NCI-H146 (cell line): ENCODE data around the gene XKR8.

Experiments
- DNase-seq: peaks from one replicate; lab custom pipeline; 2025; lab: John Stamatoyannopoulos, UW

XKR8 gene, protein sequence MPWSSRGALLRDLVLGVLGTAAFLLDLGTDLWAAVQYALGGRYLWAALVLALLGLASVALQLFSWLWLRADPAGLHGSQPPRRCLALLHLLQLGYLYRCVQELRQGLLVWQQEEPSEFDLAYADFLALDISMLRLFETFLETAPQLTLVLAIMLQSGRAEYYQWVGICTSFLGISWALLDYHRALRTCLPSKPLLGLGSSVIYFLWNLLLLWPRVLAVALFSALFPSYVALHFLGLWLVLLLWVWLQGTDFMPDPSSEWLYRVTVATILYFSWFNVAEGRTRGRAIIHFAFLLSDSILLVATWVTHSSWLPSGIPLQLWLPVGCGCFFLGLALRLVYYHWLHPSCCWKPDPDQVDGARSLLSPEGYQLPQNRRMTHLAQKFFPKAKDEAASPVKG

GRCh38 chr1:27959792-27960603 is at the start of gene XKR8:
TSS of gene XKR8 (plus strand) at chr1:27959973. CDS start at chr1:27960070, 97 bp downstream.
- DNase-seq = peak; percentile 81

- no peak for DNase-seq
These were observed 47.3 kb upstream of the XKR8 start for GRCh38 chr1:27912429-27912828.

DNA sequence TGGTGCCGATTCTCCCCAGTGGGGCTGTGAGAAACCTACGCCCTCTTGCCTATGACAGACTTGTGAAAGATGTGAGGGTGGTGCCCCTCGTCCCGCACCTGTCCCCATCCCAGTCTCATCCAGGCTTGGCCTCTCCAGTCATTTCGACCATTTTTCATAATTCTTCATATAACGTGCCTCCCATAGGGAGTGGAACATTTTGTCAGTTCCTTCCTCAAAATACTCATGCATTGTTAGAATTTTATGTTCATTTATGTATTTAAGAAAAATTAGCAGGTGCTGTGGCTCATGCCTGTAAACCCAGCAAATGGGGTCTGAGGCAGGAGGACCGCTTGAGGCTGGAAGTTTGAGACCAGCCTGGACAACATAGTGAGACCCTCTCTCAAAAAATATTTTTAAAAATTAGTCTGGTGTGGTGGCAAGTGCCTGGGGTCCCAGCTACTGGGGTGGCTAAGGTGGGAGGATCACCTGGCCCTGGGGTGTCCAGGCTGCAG is 44.6 kb upstream of the XKR8 start:
- no peak for DNase-seq

GRCh38 chr1:27922272-27922671 is 37.5 kb upstream of the XKR8 start:
- no peak for DNase-seq

DNA sequence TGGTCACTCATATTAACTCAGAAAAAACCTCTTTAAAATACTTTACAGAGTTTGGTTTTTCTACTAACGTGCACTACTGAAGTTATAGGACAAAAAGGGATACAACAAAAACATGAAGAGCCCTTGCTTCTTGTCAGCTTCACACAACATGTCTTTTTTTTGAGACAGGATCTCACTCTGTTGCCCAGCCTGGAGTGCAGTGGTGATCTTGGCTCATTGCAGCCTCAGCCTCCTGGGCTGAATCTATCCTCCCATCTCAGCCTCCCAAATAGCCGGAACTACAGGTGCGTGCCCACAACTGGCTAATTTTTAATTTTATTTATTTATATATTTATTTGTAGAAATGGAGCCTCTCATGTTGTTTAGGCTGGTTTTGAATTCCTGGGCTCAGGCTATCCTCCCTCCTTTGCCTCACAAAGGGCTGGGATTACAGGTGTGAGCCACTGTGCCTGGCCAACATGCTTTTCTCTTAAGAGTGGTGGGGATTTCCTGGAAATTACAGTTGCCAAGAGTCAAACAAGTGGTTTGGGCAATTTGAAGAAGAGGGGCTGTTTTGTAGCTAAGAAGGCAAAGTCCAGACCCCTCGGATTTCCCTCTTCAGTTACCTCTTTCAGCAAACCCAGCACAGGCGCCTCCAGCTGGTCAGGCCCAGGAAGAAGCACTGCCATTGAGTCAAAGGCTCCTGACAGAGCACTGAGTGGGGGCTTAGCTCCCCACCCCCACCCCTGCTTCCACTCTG is 31.4 kb upstream of the XKR8 start:
- DNase-seq = no peak

GRCh38 chr1:27931184-27931583 is 28.6 kb upstream of the XKR8 start:
- no peak for DNase-seq

- no peak for DNase-seq
These were observed 28.0 kb upstream of the XKR8 start for GRCh38 chr1:27931759-27932158.

GRCh38 chr1:27934818-27935549 is 24.8 kb upstream of the XKR8 start, which contains the start of gene SMPDL3B:
TSS of gene SMPDL3B (plus strand) at chr1:27935000. CDS start at chr1:27935184, 184 bp downstream.
- peak; percentile 65 for DNase-seq

DNA sequence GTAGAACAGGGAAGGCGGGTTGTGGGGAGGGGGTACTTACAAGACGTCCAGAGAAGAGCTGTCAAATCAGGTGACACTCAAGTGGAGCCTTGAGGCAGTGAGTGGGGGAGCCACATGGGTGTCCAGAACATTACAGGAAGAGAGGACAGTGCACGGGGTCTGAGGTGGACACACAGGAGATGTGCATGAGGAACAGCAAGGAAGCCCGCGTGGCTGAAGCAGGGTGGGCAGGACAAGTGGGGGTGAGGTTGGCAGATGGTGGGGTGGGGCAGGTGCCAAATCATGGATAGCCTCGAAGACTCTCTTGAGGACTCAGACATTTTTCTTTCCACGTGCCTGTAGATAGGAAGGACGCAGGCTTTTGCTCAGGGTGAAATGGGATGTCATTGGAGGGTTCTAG is 24.1 kb upstream of the XKR8 start:
- no peak for DNase-seq

GRCh38 chr1:27936370-27936769 is 23.4 kb upstream of the XKR8 start:
- DNase-seq = no peak

- no peak for DNase-seq
These were observed 22.3 kb upstream of the XKR8 start for GRCh38 chr1:27937524-27937836.

DNA sequence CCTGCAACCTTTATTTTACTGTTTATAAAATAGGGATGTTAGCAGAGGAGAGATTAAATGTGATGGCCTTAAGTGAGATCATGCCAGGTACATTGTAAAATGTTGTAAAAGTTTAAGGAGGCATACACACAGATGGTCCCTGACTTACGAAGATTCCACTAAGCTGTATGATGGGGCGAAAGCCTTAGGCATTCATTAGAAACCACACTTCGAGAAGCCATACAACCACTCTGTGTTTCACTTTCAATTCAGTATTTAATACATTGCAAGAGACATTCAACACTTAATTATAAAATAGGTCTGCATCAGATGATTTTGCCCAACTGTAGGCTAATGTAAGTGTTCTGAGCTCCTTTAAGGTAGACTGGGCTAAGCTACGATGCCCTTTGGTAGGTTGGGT is 21.3 kb upstream of the XKR8 start:
- no peak for DNase-seq

DNA sequence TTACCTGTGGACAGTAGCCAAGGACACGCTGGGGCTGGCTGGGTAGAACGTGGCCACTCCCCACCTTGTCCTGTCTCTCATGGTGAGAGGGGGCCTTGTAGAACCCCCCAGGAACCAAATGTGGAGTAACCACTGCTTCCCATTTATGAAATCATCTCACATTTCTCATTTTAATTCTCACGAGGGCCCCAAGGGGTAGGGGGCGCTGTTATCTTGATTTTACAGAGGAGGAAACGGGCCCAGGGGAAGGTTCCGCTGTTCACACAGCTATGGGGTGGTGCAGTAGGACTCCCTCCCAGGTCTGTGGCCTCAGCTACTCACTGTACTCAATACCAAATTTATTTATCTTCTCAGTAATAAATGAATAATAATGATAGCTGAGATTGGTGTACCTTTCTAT is 19.5 kb upstream of the XKR8 start:
- peak; percentile 5 for DNase-seq

- no peak for DNase-seq
These were observed 18.8 kb upstream of the XKR8 start for GRCh38 chr1:27940870-27941560.

- DNase-seq = no peak
These were observed 17.9 kb upstream of the XKR8 start for GRCh38 chr1:27941671-27942540.

DNA sequence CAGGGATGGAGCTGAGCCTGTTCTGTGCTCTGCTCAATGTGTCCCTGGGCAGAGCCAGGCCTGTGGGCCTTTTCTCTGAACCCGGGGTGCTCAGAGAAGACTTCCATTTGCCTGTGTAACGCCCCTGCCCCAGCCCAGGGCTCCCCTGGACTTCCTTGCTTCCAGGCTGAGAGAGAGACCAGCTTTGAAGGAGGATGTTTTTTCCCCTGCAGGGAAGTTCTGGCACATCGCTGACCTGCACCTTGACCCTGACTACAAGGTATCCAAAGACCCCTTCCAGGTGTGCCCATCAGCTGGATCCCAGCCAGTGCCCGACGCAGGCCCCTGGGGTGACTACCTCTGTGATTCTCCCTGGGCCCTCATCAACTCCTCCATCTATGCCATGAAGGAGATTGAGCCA is 14.8 kb upstream of the XKR8 start:
- no peak for DNase-seq

DNA sequence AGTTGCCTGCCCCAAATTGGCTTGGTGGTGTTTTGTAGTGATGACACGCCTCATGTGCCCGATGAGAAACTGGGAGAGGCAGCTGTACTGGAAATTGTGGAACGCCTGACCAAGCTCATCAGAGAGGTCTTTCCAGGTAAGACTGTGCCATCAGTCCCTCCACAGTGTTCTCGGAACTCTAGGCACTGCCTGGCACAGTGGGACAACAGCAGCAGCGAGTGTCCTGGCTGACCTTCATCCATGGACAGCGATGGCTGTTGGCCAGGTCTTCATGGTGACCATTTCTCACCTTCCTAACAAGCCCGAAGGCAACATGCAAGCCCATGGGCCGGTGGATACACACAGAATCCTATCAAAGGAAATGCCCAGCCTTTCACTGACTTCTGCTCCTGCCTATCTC is 10.7 kb upstream of the XKR8 start:
- DNase-seq = no peak

- no peak for DNase-seq
These were observed 8.4 kb upstream of the XKR8 start for GRCh38 chr1:27951396-27951795.

- DNase-seq = no peak
These were observed 7.6 kb upstream of the XKR8 start for GRCh38 chr1:27952147-27952546.

DNA sequence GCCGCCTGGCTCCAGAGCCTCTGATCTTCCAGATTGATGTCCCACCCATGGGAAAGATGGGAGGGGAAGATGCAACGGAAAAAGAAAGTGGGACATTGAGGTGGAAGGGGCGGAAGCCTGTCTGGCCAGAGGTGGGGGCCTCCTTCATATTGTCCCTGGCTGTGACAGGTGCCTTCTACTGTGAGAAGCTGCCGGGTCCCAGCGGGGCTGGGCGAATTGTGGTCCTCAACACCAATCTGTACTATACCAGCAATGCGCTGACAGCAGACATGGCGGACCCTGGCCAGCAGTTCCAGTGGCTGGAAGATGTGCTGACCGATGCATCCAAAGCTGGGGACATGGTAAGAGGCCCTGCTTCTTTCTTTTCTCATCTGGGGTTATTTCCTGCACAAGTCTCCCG is 5.6 kb upstream of the XKR8 start:
- DNase-seq = no peak
